Stomach (tissue), 4 donors: ENCODE data around the gene MTA2.

Source experiments
- POLR2A ChIP-seq, 4 donors: fragments of 450-650 bp; IDR thresholded peaks; one replicate each; pipeline ENCODE4 v1.6.1; 2016; ENCODE audit warnings: antibody characterized with exemption in 4 of 4, control low read depth in 2 of 4, mild to moderate bottlenecking in 1 of 4, moderate library complexity in 1 of 4
- TF ChIP-seq, protein P1 (sequence below), 7 experiments: fragments of 450-650 bp in 4 of 7; fragments of 200-600 bp in 3 of 7; sonication (generic) in 3 of 7; IDR thresholded peaks; one replicate each; pipeline ENCODE4 v1.5.1; 2016 to 2019; ENCODE audit warnings: antibody characterized with exemption in 7 of 7, control low read depth in 2 of 7, mild to moderate bottlenecking in 1 of 7

DNA sequence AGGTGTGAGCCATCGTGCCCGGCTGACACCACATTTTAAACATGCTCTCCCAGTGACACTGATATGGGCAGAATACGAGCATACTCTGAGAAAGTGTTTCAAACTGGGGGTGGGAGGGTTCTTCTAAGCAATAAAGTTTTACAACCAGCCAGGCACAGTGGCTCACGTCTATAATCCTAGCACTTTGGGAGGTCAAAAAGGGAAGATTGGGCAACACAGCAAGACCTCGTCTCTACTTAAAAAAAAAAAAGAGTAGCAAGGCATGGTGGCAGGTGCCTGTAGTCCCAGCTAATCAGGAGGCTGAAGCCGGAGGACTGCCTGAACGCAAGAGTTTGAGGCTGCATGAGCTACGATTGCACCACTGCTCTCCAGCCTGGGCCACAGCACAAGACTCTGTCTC, 42.6 kb upstream of the MTA2 start:
- TF ChIP-seq, protein P1, sequence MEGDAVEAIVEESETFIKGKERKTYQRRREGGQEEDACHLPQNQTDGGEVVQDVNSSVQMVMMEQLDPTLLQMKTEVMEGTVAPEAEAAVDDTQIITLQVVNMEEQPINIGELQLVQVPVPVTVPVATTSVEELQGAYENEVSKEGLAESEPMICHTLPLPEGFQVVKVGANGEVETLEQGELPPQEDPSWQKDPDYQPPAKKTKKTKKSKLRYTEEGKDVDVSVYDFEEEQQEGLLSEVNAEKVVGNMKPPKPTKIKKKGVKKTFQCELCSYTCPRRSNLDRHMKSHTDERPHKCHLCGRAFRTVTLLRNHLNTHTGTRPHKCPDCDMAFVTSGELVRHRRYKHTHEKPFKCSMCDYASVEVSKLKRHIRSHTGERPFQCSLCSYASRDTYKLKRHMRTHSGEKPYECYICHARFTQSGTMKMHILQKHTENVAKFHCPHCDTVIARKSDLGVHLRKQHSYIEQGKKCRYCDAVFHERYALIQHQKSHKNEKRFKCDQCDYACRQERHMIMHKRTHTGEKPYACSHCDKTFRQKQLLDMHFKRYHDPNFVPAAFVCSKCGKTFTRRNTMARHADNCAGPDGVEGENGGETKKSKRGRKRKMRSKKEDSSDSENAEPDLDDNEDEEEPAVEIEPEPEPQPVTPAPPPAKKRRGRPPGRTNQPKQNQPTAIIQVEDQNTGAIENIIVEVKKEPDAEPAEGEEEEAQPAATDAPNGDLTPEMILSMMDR (IDR thresholded peaks at IDR 0.05) = no peak
- no peak for TF ChIP-seq POLR2A (IDR thresholded peaks at IDR 0.05)
